ENCODE measurements around the gene UBE3D. TPM values are rescaled to one million over a fixed set of nuclear protein-coding genes. Genes with fewer than 3 reads are reported as not detected.
"Not testable (repeated sequence)": the region's sequence is repeated elsewhere in the genome, so short reads cannot be mapped to it uniquely, and the experiment has no call there.

The UBE3D gene
- total and polyA plus RNA-seq, 3 donors from 2014 or later, result 2.4 to 16.4 (median 13.9) TPM

- DNase-seq, result peak; percentile 75
- Histone ChIP-seq H3K36me3 (ENCODE audit: low read depth, missing control alignments) (no peaks in the 10 kb centered on the region), H3K27me3 (no peaks in the 10 kb centered on the region), H3K27ac (peak overlapping the region in 1 of 2 donors; percentile 22), H3K4me1 (no peaks in the 10 kb centered on the region), H3K9me3 (no peaks in the 10 kb centered on the region), H3K4me3 (no peak overlapping the region)
- no peak for TF ChIP-seq POLR2A (IDR thresholded peaks at IDR 0.05)
- TF ChIP-seq, protein P1, sequence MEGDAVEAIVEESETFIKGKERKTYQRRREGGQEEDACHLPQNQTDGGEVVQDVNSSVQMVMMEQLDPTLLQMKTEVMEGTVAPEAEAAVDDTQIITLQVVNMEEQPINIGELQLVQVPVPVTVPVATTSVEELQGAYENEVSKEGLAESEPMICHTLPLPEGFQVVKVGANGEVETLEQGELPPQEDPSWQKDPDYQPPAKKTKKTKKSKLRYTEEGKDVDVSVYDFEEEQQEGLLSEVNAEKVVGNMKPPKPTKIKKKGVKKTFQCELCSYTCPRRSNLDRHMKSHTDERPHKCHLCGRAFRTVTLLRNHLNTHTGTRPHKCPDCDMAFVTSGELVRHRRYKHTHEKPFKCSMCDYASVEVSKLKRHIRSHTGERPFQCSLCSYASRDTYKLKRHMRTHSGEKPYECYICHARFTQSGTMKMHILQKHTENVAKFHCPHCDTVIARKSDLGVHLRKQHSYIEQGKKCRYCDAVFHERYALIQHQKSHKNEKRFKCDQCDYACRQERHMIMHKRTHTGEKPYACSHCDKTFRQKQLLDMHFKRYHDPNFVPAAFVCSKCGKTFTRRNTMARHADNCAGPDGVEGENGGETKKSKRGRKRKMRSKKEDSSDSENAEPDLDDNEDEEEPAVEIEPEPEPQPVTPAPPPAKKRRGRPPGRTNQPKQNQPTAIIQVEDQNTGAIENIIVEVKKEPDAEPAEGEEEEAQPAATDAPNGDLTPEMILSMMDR (IDR thresholded peaks at IDR 0.05), result no peak
- 26 to 50% methylated on average over 4 of the region's 4 CpGs for WGBS, 2 donors
- intact Hi-C loops (cut with DNase I; ENCODE audit: low total_unique reads), result no loop called here
These were observed 111.8 kb downstream of the UBE3D start for GRCh38 chr6:82953871-82954270.

GRCh38 chr6:82951935-82952334 lies 113.7 kb downstream of the UBE3D start:
- Histone ChIP-seq H3K4me1 (no peaks in the 10 kb centered on the region), H3K27ac (no peak overlapping the region), H3K27me3 (no peaks in the 10 kb centered on the region), H3K36me3 (ENCODE audit: low read depth, missing control alignments) (no peaks in the 10 kb centered on the region), H3K4me3 (no peak overlapping the region), H3K9me3 (no peaks in the 10 kb centered on the region)
- no peak for DNase-seq
- TF ChIP-seq, protein P1 (IDR thresholded peaks at IDR 0.05), result no peak
- no peak for TF ChIP-seq POLR2A (IDR thresholded peaks at IDR 0.05)
- WGBS, 2 donors, result 88 to 98% methylated on average over 1 of the region's 1 CpG
- intact Hi-C loops (cut with DNase I; ENCODE audit: low total_unique reads), result no loop called here

GRCh38 chr6:82951389-82951788 lies 114.3 kb downstream of the UBE3D start:
- WGBS, 2 donors, result 64 to 65% methylated on average over 1 of the region's 1 CpG
- Histone ChIP-seq H3K9me3 (no peaks in the 10 kb centered on the region), H3K4me3 (no peak overlapping the region), H3K27me3 (no peaks in the 10 kb centered on the region), H3K4me1 (no peaks in the 10 kb centered on the region), H3K27ac (no peak overlapping the region), H3K36me3 (ENCODE audit: low read depth, missing control alignments) (no peaks in the 10 kb centered on the region)
- intact Hi-C loops (cut with DNase I; ENCODE audit: low total_unique reads), result no loop called here
- DNase-seq, result no peak
- TF ChIP-seq, protein P1 (IDR thresholded peaks at IDR 0.05), result no peak
- TF ChIP-seq POLR2A (IDR thresholded peaks at IDR 0.05), result no peak

DNA sequence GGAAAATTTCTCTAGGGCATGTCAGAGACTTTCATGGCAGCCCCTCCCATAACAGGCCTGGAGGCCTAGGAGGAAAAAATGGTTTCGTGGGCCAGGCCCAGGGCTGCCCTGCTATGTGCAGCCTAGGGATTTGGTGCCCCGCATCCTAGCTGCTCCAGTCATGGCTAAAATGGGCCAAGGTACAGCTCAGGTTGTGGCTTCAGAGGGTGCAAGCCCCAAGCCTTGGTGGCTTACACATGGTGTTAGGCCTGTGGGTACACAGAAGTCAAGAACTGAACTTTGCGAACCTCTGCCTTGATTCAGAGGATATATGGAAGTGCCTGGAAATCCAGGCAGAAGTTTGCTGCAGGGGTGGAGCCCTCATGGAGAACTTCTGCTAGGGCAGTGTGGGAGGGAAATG lies 134.7 kb downstream of the UBE3D start:
- H3K27me3 ChIP-seq; H3K4me1 ChIP-seq; H3K36me3 ChIP-seq (ENCODE audit: low read depth, missing control alignments); H3K4me3 ChIP-seq; DNase-seq; H3K27ac ChIP-seq; intact Hi-C loops (cut with DNase I; ENCODE audit: low total_unique reads); H3K9me3 ChIP-seq: not testable (repeated sequence)
- WGBS, 2 donors, result 90 to 96% methylated on average over 3 of the region's 3 CpGs

DNA sequence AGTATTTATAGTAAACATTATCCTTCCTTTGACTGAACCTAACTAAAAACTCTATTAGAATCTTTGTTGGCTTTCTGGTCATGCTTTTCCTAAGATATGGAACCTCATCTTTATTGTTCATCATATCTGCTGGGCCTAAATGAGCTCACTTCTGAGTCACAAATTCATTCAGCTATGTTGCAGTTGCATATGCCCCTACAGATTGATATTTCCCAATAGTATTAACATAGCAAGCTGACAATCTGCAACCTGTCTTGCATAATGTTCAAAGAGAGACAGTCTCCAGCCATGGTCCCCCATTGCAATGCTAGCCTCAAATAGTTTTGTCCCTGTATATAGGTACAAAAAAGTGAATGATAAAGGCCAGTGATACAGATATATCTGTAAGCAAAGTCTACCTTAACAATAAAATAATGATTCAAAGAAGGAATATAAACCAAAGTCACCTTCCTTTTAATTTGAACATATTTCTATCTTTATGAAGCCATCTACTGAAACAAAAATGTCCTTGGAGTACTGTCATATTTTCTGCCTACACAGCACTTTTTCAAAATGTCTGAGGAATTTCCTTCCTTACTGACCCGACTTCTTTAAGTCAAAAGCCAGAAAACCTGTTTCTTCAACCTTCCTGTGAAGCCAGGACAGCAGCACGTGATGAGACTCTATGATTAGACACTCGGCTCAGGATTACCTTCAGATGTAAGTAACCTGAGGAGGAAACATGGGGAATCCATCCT lies 140.7 kb downstream of the UBE3D start:
- H3K4me1 ChIP-seq, result no peaks in the 10 kb centered on the region
- intact Hi-C loops (cut with DNase I; ENCODE audit: low total_unique reads), result no loop called here
- H3K27ac ChIP-seq, result no peak overlapping the region
- no peak overlapping the region for H3K4me3 ChIP-seq
- no peaks in the 10 kb centered on the region for H3K9me3 ChIP-seq
- no peaks in the 10 kb centered on the region for H3K27me3 ChIP-seq
- H3K36me3 ChIP-seq (ENCODE audit: low read depth, missing control alignments), result no peaks in the 10 kb centered on the region
- WGBS, 2 donors, result 56 to 69% methylated on average over 3 of the region's 3 CpGs
- TF ChIP-seq, protein P1 (IDR thresholded peaks at IDR 0.05), result no peak
- no peak for TF ChIP-seq POLR2A (IDR thresholded peaks at IDR 0.05)
- no peak for DNase-seq

Measured in testis (tissue), 3 donors.